Skin of body (tissue), 2 donors: Measurements from ENCODE around the gene GRM5. TPM values are rescaled to one million over a fixed set of nuclear protein-coding genes. Genes with fewer than 3 reads are reported as not detected.

Experiments used
- small RNA-seq: library from RNA; depleted of rRNA; stranded (forward); fragments of <200 nt; gene quantifications from one replicate; pipeline ENCODE3, GENCODE V24; 2014; ENCODE audit warnings: low replicate concordance
- total RNA-seq: library from RNA; depleted of rRNA; stranded (reverse); fragments of >200 nt; gene quantifications from one replicate; pipeline ENCODE4 v1.2.3, GENCODE V29; 2014

Gene GRM5
- total RNA-seq, 1 donor from 2014 or later, result 0.20 TPM

Small RNA genes lying within 50 kb of the gene (small RNA-seq; reads per million reads assigned to genes)
- gene RNU6-16P, result not detected

Other genes with a start within 250 kb of the GRM5 start
- gene TYR, start 111.9 kb upstream of the GRM5 start, total RNA-seq, result 4.0 TPM